Measurements from ENCODE around the gene SLC16A11.
"Not testable (repeated sequence)": the region's sequence is repeated elsewhere in the genome, so short reads cannot be mapped to it uniquely, and the experiment has no call there.

The SLC16A11 gene, protein sequence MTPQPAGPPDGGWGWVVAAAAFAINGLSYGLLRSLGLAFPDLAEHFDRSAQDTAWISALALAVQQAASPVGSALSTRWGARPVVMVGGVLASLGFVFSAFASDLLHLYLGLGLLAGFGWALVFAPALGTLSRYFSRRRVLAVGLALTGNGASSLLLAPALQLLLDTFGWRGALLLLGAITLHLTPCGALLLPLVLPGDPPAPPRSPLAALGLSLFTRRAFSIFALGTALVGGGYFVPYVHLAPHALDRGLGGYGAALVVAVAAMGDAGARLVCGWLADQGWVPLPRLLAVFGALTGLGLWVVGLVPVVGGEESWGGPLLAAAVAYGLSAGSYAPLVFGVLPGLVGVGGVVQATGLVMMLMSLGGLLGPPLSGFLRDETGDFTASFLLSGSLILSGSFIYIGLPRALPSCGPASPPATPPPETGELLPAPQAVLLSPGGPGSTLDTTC

GRCh38 chr17:7043497-7044198 is at the start of gene SLC16A11:
SLC16A11 (minus strand) TSS chr17:7044092; CDS start chr17:7043513, 579 bp downstream.
- Histone ChIP-seq H3K36me3 (ENCODE audit: insufficient read depth) (no peaks in the 10 kb centered on the region), H2AFZ (ENCODE audit: low read depth) (no peak within 1 kb of the TSS), H3K9ac (no peak within 1 kb of the TSS)

DNA sequence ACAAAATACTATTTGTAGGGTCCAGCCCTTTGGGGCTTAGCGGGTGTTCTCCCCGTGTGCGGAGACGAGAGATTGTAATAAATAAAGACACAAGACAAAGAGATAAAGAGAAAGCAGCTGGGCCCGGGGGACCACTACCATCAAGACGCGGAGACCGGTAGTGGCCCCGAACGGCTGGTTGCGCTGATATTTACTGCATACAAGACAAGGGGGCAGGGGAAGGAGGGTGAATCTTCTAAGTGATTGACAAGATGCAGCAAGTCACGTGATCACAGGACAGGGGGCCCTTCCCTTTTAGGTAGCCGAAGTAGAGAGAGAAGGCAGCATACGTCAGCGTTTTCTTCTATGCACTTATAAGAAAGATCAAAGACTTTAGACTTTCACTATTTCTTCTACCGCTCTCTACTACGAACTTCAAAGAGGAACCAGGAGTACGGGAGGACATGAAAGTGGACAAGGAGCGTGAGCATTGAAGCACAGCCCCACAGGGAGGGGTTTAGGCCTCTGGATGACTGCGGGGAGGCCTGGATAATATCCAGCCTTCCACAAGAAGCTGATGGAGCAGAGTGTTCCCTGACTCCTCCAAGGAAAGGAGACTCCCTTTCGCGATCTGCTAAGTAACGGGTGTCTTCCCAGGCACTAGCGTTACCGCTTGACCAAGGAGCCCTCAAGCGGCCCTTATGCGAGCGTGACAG is 47.6 kb upstream of the SLC16A11 start:
- not testable (repeated sequence) for H3K79me2 ChIP-seq (ENCODE audit: insufficient read depth, low read depth); H3K36me3 ChIP-seq (ENCODE audit: insufficient read depth); H3K27ac ChIP-seq; H3K9ac ChIP-seq; H4K20me1 ChIP-seq (ENCODE audit: insufficient read depth); H3K4me1 ChIP-seq (ENCODE audit: low read depth, poor library complexity, severe bottlenecking); H3K4me3 ChIP-seq (IDR thresholded peaks at IDR 0.05; ENCODE audit: insufficient read depth, low read depth, low read length); H3K4me2 ChIP-seq; H3K27me3 ChIP-seq (ENCODE audit: insufficient read depth, low read depth); H2AFZ ChIP-seq (ENCODE audit: low read depth)

More at GRCh38 chr17:7043497-7044198, at the start of gene SLC16A11:
- Histone ChIP-seq H3K4me2 (no peak within 1 kb of the TSS), H3K27me3 (ENCODE audit: insufficient read depth, low read depth) (no peaks in the 10 kb centered on the region), H3K4me3 (IDR thresholded peaks at IDR 0.05; ENCODE audit: insufficient read depth, low read depth, low read length) (no peak within 1 kb of the TSS), H4K20me1 (ENCODE audit: insufficient read depth) (no peaks in the 10 kb centered on the region), H3K79me2 (ENCODE audit: insufficient read depth, low read depth) (no peaks in the 10 kb centered on the region), H3K27ac (no peak within 1 kb of the TSS), H3K4me1 (ENCODE audit: low read depth, poor library complexity, severe bottlenecking) (no peaks in the 10 kb centered on the region)
- no peak for TF ChIP-seq CTCF (conservative IDR thresholded peaks at IDR 0.05; ENCODE audit: low read depth, low read length)

DNA sequence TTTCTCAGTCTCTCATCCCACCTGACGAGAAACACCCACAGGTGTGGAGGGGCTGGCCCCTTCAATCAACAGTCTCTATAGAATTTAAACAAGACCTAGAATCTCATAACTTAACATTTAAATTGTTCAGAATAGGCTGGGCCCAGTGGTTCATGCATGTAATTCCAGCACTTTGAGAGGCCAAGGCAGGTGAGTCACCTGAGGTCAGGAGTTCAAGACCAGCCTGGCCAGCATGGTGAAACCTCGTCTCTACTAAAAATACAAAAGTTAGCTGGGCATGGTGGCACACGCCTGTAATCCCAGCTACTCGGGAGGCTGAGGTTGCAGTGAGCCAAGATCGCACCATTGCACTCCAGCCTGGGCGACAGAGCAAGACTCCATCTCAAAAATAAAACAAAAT is 45.7 kb upstream of the SLC16A11 start:
- not testable (repeated sequence) for H4K20me1 ChIP-seq (ENCODE audit: insufficient read depth); H3K4me1 ChIP-seq (ENCODE audit: low read depth, poor library complexity, severe bottlenecking); H3K79me2 ChIP-seq (ENCODE audit: insufficient read depth, low read depth); H3K27ac ChIP-seq; H3K9ac ChIP-seq; H3K27me3 ChIP-seq (ENCODE audit: insufficient read depth, low read depth); H3K36me3 ChIP-seq (ENCODE audit: insufficient read depth); H2AFZ ChIP-seq (ENCODE audit: low read depth); H3K4me2 ChIP-seq; H3K4me3 ChIP-seq (IDR thresholded peaks at IDR 0.05; ENCODE audit: insufficient read depth, low read depth, low read length)

- not testable (repeated sequence) for H3K4me1 ChIP-seq (ENCODE audit: low read depth, poor library complexity, severe bottlenecking); H3K4me3 ChIP-seq (IDR thresholded peaks at IDR 0.05; ENCODE audit: insufficient read depth, low read depth, low read length); H3K4me2 ChIP-seq; H3K36me3 ChIP-seq (ENCODE audit: insufficient read depth); H3K27ac ChIP-seq; H4K20me1 ChIP-seq (ENCODE audit: insufficient read depth); H3K9ac ChIP-seq; H2AFZ ChIP-seq (ENCODE audit: low read depth); H3K79me2 ChIP-seq (ENCODE audit: insufficient read depth, low read depth); H3K27me3 ChIP-seq (ENCODE audit: insufficient read depth, low read depth)
Measured at GRCh38 chr17:7088442-7088841, 44.5 kb upstream of the SLC16A11 start.

GRCh38 chr17:7084088-7084487 is 40.2 kb upstream of the SLC16A11 start:
- Histone ChIP-seq H3K9ac (no peak overlapping the region), H3K4me2 (no peak overlapping the region), H2AFZ (ENCODE audit: low read depth) (no peak overlapping the region), H3K27me3 (ENCODE audit: insufficient read depth, low read depth) (no peaks in the 10 kb centered on the region), H3K27ac (no peak overlapping the region), H4K20me1 (ENCODE audit: insufficient read depth) (no peaks in the 10 kb centered on the region), H3K36me3 (ENCODE audit: insufficient read depth) (no peaks in the 10 kb centered on the region), H3K4me3 (IDR thresholded peaks at IDR 0.05; ENCODE audit: insufficient read depth, low read depth, low read length) (no peak overlapping the region), H3K4me1 (ENCODE audit: low read depth, poor library complexity, severe bottlenecking) (no peaks in the 10 kb centered on the region), H3K79me2 (ENCODE audit: insufficient read depth, low read depth) (no peaks in the 10 kb centered on the region)
- no peak for TF ChIP-seq CTCF (conservative IDR thresholded peaks at IDR 0.05; ENCODE audit: low read depth, low read length)

Measured in KMS-11 (cell line).